ENCODE data around the gene PPM1K. TPM values are rescaled to one million over a fixed set of nuclear protein-coding genes. Genes with fewer than 3 reads are reported as not detected.

PPM1K gene
- total RNA-seq, 1 donor from 2014 or later, result 11.0 TPM

- Histone ChIP-seq H3K4me3 (ENCODE audit: low read depth, low read length) (peak overlapping the region; percentile 62), H3K27me3 (ENCODE audit: control insufficient read depth, insufficient read depth, low read length) (no peaks in the 10 kb centered on the region), H3K36me3 (ENCODE audit: control insufficient read depth, insufficient read depth, low read length) (no peaks in the 10 kb centered on the region)
- TF ChIP-seq, protein P1, sequence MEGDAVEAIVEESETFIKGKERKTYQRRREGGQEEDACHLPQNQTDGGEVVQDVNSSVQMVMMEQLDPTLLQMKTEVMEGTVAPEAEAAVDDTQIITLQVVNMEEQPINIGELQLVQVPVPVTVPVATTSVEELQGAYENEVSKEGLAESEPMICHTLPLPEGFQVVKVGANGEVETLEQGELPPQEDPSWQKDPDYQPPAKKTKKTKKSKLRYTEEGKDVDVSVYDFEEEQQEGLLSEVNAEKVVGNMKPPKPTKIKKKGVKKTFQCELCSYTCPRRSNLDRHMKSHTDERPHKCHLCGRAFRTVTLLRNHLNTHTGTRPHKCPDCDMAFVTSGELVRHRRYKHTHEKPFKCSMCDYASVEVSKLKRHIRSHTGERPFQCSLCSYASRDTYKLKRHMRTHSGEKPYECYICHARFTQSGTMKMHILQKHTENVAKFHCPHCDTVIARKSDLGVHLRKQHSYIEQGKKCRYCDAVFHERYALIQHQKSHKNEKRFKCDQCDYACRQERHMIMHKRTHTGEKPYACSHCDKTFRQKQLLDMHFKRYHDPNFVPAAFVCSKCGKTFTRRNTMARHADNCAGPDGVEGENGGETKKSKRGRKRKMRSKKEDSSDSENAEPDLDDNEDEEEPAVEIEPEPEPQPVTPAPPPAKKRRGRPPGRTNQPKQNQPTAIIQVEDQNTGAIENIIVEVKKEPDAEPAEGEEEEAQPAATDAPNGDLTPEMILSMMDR (IDR thresholded peaks at IDR 0.05; ENCODE audit: insufficient read depth, low read length, poor library complexity, severe bottlenecking), result no peak
- DNase-seq (ENCODE audit: low read depth), result no peak
Observed at GRCh38 chr4:88283661-88284438, 511 bp downstream of the PPM1K start.

DNA sequence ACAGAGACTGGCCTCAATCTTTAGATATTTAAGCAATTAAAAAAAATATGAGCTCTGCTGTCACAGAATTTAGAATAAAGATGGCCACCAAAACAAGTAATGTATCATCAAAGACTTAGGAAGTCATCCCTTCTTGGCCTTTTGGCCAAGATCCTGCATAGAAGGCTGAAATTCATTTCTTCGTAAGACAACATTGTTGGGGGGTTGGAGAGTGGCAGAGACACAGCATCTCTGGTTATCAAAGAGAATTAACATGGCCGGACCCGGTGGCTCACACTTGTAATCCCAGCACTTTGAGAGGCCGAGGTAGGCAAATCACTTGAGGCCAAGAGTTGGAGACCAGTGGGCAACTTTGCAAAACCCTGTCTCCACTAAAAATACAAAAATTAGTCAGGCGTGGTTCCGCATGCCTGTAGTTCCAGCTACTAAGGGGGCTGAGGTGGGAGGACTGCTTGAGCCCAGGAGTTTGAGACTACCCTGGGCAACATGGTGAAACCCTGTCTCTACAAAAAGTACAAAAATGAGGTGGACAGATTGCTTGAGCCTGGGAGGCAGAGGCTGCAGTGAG is 4.0 kb downstream of the PPM1K start:
- DNase-seq (ENCODE audit: low read depth), result no peak
- Histone ChIP-seq H3K4me3 (ENCODE audit: low read depth, low read length) (no peak overlapping the region), H3K36me3 (ENCODE audit: control insufficient read depth, insufficient read depth, low read length) (no peaks in the 10 kb centered on the region), H3K27me3 (ENCODE audit: control insufficient read depth, insufficient read depth, low read length) (no peaks in the 10 kb centered on the region)
- TF ChIP-seq, protein P1 (IDR thresholded peaks at IDR 0.05; ENCODE audit: insufficient read depth, low read length, poor library complexity, severe bottlenecking), result no peak

GRCh38 chr4:88277711-88278225 is 6.6 kb downstream of the PPM1K start:
- no peaks in the 10 kb centered on the region for H3K27me3 ChIP-seq (ENCODE audit: control insufficient read depth, insufficient read depth, low read length)
- TF ChIP-seq, protein P1 (IDR thresholded peaks at IDR 0.05; ENCODE audit: insufficient read depth, low read length, poor library complexity, severe bottlenecking), result no peak
- H3K4me3 ChIP-seq (ENCODE audit: low read depth, low read length), result no peak overlapping the region
- no peak for DNase-seq (ENCODE audit: low read depth)
- no peaks in the 10 kb centered on the region for H3K36me3 ChIP-seq (ENCODE audit: control insufficient read depth, insufficient read depth, low read length)

DNA sequence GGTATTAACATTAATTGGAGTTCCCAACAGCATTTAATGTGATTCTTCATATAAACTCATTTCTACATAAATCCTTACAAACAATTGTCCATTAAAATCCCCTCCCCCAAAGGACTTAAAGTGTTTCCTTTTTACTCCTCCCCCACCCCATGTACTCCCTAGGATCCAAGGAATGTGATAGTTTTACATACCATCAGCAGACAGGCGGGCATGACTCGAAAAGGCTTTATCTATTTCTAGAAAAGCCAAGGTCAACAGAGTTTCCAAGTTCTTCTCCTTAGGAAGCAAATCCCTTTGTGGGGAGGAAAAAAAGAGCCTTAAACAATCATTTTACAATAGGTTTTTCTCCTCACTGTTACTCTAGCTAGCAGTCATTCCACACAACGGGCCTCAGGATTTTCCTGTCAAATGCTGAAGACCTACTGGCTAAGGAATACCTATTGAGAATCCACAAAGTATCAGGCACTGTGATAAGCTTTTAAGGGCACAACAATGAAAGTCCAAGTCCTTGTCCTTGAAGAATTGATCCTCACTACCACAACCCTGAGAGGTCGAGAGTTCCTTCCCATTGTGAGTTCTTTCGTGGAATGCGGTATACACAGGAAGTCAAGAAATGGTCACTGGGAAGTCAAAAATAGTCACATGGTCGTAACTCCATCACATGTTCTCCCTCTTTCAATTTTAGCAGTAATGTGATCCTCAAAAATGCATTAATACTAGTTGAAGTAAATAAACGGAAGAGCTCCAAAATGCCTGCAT is 7.2 kb downstream of the PPM1K start:
- Histone ChIP-seq H3K27me3 (ENCODE audit: control insufficient read depth, insufficient read depth, low read length) (no peaks in the 10 kb centered on the region), H3K36me3 (ENCODE audit: control insufficient read depth, insufficient read depth, low read length) (no peaks in the 10 kb centered on the region), H3K4me3 (ENCODE audit: low read depth, low read length) (no peak overlapping the region)
- DNase-seq (ENCODE audit: low read depth), result no peak
- TF ChIP-seq, protein P1 (IDR thresholded peaks at IDR 0.05; ENCODE audit: insufficient read depth, low read length, poor library complexity, severe bottlenecking), result no peak

- TF ChIP-seq, protein P1 (IDR thresholded peaks at IDR 0.05; ENCODE audit: insufficient read depth, low read length, poor library complexity, severe bottlenecking), result no peak
Observed at GRCh38 chr4:88275949-88276515, 8.3 kb downstream of the PPM1K start.

More at GRCh38 chr4:88275949-88276515, 8.3 kb downstream of the PPM1K start:
- Histone ChIP-seq H3K27me3 (ENCODE audit: control insufficient read depth, insufficient read depth, low read length) (no peaks in the 10 kb centered on the region), H3K36me3 (ENCODE audit: control insufficient read depth, insufficient read depth, low read length) (no peaks in the 10 kb centered on the region), H3K4me3 (ENCODE audit: low read depth, low read length) (no peak overlapping the region)
- no peak for DNase-seq (ENCODE audit: low read depth)

Measured in kidney epithelial cell (primary cell).